Stimulated activated CD8-positive, alpha-beta memory T cell treated with anti-CD3 and anti-CD28 coated beads, Interleukin-4, amount 100 ng/mL, for 24 hours (primary cell): ENCODE results near the gene COL6A2.
"Not testable (repeated sequence)": the region's sequence is repeated elsewhere in the genome, so short reads cannot be mapped to it uniquely, and the experiment has no call there.

Experiments used
- DNase-seq: peaks from one replicate; pipeline ENCODE4 v3.0.0-alpha.2; 2020; ENCODE audit warnings: low read depth

The COL6A2 gene

DNA sequence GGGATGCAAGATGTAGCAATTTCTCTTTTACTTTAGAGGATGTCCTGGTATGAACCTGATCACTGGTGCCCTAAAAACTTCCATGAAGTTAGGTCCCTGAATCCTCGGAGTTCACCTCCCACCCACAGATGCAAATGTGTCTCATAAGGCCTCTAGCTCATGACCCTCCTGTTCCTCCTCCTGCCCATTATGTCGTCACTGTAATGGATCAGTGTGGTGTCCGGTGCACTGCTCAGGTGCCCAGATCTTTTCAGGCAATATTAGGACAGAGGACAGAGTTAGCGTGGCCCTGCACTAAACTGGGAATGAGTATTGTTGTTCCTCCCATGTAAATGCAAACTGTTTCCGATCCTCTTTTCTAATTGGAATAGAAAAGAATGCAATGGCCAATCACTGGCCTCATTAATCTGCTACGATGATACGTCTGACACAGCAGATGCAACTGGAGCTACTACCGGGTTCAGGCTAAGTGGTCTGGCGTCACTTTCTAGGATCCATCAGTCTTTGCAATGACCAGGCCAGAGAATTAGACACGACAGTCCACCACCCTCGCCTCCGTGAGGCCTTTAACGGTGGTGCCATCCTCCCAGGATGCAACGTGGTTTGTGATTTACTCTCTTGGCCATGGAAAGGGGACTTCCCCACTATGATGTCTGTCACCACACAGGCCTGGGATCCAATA is 3.4 kb upstream of the COL6A2 start:
- no peak for DNase-seq

DNA sequence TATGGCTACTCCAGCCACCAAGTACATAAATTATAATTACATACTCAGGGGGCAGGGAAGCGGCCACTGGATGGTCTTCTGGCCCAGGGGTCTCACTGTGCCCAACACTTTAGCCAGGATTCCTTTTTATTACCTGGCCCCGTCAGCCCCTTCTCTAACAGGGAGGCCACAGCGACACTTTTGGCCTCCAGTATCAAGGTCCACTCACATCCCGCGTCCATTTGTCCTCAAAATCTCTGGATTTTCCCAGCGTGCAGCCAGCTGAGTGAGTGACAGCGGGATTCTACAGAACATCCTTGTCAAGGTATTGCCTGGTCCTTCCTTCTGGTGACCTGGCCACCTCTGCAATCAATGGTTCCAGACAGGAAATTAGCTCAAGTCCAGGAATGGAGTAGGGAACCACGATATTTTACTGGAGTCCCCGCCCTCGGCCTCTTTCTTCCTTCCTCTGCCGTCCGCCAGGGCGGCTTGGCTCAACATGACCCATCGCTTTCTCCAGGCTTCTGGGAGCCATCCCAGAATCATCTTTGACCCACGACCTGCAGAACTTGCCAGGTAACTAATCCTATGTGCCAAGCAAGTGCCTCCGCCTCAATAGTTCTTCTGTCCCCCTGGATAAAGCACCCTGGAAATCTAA is 2.7 kb upstream of the COL6A2 start:
- no peak for DNase-seq

DNA sequence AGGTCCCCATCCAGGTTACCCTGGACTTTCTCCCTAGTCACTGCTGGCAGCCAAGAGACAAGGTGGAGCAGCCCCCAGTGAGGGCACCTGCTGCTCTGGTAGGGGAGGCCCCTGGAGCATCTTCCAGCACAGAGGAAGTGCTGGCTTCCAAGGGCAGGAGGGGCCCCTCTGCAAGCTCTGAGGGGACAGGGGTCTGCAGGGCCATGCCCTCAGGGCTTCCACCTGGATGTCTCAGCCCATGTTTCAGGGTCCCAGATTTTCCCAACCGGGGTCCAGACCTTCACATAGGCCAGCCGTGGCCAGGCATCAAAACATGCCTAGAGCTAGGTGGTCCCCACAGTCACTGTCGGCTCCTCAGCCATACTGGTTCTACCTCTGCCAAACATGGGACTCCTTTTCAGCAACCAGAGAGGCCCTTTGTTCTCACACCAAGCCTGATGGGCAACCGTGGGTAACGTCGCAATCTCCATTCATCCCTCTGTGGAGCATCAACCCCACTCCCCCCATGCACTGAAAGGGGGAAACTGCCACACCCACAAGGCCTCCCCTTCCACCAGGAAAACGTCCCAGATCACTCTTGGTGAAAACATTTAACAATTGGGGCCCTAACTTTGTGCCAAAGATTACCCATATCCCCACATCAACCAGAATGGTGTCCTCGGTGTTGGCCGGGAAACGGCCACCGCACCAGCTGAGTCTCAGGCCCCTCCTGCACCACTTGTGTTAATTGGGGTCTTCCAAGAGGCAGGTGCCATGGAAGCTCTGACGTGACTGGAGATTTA is 1.9 kb upstream of the COL6A2 start:
- DNase-seq, result no peak

DNA sequence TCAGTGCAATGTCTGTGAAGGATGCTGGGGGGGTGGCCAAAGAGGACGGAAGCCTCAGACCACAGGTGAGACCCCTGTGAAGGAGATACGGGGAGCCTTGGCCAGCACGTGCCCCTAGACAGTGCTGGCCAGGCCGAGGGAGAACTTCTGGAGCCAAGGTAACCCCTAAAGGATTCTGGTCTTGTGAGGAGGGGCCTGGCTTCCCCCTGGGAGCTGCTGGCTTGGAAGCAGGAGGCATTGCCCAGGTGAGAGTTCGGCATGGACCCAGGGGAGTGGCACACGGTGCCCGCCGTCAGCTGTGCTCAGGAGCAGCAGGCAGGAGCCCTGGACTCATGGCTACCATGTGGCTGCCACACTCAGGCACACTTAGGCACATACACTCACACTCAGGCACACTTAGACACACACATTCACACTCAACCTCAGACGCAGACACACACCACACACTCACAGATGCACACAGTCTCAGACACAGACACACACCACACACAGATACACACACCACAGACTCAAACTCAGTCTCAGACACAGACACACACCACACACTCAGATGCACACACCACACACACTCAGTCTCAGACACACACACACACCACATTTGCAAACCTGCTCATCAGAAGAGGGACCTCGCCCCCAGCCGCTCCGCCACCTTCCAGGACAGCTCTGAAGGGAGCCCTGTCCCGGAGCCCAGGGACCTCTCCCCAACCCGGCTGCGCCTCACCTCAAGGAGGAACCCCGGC is 1.1 kb upstream of the COL6A2 start:
- DNase-seq, result no peak

DNA sequence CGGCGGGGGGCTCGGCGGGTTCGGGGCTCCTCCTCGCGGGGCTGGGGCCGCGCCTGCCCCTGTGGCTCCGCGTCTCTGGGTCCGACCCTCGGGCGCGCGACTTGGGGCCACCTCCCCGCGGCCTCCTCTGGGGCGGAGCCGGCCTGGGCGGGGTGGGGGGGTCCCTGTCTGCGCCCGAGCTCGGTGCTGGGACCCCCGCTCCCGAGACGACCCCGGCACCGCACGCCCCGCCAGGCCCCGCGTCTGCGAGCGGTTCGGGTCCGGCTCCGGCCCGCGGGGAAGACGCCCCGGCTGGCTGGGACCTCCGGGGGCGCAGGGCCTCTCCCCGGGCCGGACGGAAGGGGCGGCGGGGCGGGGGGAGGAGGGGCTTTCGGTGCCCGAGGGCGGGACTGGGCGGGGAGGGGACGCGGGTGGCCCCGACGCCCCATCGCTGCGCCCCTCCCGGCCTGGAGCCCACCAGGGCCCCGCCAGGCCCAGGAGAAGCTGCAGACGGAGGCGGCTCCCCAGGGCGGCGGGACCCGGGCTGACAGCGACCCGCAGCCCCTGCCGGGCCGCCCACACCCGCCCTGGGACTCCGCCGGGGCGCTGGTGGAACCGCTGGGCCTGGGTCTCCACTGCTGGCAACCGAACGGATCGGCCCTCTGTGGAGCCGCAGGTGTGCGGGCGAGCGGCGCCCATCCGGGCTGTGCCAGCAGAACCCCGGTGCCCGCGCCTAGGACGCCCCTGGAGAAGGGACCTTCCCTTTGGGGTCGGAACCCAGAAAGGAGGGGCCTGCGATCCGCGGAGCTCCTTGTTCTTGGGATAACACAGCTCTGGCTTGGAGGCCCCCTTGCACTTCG is 610 bp downstream of the COL6A2 start:
- DNase-seq, result no peak

DNA sequence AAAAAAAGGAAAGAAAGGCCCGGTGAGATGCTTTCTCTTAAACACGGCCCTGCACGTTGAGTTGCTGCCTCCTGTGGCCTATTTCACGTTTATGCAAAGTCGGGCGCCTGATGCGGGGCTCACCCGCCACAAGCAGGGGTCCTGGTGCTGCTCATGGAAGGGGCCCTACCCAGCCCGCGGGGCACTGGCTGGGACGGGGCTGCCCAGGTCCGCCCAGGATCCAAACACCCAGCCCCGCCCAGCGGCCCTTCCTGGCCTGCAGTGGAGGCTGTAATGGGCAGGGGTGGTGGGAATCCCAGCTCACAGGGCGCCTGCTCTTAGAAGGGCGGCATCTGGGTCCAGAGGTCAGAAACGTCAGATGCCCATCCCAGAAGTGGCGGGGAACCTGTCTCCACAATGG is 1.6 kb downstream of the COL6A2 start:
- DNase-seq, result no peak

DNA sequence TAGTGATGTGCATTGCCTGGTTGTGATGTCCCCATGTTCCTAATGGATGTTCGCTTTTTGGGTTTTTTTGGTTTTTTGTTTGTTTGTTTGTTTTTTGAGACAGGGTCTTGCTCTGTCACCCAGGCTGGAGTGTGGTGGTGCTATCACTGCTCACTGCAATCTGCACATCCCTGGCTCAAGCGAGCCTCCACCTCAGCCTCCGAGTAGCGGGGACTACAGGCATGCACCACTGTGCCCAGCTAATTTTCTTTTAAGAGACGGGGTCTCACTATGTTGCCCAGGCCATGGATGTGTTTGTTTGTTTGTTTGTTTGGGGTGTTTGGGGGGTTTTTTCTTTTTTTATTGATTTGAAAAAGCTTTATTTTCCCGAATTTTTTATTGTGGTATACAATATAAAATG is 2.1 kb downstream of the COL6A2 start:
- no peak for DNase-seq

DNA sequence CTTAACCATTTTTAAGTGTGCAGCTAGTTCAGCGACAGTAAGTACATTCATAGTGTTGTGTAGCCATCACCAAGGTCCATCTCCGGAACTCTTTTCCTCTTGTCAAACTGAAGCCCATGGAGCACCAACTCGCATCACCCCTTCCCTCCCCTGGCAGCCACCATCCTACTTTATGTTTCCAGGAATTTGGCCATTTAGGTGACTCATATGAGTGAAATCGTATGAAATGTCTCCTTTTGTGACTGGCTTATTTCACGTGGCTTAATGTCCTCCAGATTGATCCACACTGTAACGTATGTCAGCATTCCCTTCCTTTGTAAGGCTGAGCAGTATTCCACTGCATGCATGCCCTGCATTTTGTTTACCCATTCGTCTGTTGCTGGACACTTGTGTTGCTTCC is 2.5 kb downstream of the COL6A2 start:
- DNase-seq, result no peak

DNA sequence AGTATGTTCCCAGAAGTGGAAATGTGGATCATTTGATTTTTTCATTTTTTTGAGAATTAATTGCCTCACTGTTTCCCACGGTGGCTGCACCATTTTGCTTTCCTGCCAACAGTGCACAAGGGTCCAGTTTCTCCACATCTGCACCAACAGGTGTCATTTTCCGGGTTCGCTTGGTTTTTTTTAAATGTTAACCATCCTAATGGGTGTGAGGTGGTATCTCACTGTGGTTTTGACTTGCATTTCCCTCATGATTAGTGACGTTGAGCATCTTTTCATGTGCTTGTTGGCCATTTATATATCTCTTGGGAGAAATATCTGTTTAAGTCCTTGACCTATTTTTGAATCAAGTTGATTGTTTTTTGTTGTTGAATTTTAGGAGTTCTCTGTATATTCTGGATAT is 3.0 kb downstream of the COL6A2 start:
- DNase-seq, result no peak

DNA sequence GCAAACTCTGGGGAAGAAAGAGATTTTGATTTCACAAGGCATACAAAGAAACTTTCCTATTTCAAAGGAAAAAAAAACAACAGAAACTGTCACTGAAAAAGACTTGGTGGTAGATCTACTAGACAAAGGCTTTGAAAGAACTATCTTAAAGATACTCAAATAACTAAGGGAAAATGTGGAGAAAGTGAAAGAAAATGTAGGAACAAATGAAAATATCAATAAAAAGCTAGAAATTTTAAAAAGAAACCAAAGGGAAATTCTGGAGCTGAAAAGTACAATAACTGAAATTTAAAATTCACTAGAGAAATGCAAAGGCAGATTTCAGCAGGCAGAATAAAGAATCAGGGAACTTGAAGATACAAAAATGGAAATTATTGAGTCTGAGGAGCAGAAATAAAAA is 6.2 kb downstream of the COL6A2 start:
- no peak for DNase-seq

DNA sequence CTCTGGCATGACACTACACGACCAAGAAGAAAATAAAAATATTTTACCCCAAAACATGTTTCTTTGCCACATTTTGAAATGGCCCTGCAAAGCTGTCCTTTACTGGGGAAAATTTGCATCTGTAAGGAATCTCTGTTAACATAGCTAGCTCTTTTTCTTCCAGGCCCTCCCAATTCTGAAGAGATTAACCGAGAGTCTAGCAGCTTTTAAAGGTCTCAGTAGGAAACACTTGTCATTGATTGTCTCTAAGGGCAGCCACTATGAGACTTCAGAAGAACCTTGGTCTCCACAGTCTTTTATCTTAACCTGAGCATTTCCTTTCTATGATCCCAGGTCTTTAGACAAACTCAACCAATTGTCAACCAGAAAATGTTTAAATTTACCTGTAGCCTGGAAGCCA is 9.5 kb downstream of the COL6A2 start:
- not testable (repeated sequence) for DNase-seq

DNA sequence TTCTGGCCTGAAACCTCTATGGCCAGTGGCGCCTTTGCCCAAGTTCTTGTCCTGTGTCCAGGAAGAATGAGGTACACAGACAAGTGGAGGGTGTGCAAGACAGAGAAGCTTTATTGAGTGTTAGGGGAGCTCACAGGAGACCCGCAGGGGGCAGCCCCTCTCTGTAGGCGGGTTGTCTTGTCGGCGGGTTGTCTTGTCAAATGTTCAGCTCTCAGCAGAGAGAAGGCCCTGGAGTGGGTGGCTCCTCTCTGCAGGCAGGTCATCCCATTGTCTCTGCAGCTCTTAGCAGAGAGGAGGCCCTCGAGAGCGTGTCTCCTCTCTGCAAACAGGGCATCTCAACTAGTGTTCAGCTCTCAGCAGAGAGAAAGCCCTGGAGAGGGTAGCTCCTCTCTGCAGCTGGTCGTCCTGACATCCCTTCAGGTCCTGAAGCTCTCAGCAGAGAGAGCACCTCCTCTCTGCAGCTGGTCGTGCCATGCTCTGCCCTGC is 11.0 kb downstream of the COL6A2 start:
- DNase-seq, result no peak

DNA sequence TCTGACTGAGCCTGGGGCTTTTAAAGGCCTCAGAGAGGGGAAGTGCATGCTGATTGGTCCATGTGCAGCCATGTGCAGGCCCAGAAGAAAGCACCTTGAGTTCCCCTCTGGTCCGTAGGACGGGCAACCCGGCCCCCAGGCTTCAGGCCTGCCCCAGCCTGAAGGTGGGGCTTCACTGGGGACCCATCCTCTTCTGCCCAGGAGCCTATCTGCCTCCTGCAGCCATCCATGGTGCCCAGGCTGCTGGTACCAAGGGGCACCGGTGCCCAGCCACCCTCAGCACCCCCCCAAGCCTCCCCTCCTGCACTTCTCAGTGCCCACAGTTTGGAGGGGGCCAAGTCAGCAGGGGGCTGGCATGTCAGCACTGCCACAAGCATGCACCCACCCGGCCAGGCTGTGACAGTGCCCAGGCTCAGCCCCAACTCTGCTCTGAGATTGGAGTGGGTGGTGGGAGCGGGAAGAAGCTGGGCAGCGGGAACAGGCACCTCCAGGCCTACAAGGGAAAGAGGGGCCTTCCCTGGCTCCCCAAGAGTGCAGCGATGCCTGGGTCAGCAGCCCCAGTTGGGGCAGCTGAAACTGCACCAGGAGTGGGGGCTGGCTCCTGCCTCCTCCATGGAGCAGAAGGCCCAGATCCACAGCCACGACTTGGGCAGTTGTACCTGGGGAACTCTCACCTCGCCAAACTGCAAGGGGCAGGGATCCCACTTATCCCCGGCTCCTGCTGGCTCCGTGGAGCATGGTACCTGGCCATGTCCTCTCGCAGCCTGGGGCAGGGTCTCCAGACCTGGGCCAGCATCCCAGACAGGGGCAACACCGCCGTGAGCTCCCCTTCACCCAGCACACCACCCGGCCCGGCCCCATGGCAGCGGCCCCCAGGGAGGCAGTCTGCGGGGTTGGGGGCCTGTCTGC is 11.7 kb downstream of the COL6A2 start:
- no peak for DNase-seq

DNA sequence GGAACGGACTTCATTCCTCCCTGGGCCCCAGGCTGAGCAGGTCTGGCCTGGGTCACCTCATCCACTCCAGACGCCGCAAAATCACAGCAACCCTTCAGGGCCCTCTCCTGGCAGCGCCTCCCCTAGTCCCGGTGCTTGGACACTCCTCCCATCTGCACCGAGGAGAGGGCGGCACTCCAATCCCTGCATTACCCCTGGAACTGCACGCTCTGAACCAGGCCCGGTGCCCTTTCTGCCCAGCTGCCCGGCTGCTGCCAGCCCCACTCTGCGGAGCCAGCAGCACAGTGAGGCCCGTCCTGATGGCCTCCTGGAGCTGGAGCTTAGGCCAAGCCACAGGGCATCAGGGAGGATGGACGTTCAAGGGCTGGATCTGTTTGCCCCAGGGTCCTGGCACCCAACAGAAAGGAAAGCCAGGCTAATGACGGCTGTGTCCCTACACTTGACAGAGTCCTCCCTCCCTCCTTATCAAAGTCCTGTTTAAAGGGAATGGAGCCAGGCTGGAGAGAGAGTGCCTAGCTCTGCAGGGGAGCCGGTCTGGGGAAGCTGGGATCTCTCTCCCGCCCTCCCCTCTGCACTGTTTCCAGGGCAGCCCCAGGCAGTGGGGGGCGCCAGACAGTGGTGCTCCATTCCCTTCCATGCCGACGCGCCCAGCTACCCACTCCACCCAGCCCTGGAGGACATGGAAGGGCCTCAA is 12.7 kb downstream of the COL6A2 start:
- no peak for DNase-seq

DNA sequence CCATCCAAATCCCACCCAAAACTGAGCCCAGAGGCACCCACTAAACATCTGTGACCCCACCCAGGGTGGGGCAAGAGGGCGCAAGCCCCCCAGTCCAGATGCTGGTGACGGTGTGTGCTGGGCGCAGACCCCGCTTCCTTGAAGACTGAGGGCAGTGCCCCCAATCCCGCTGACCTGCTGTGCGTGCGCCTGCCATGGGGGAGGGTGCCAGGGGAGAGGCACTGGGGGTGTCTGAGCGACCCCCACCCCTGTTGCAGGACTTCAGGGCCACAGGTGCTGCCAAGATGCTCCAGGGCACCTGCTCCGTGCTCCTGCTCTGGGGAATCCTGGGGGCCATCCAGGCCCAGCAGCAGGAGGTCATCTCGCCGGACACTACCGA is 13.3 kb downstream of the COL6A2 start:
- DNase-seq, result no peak

DNA sequence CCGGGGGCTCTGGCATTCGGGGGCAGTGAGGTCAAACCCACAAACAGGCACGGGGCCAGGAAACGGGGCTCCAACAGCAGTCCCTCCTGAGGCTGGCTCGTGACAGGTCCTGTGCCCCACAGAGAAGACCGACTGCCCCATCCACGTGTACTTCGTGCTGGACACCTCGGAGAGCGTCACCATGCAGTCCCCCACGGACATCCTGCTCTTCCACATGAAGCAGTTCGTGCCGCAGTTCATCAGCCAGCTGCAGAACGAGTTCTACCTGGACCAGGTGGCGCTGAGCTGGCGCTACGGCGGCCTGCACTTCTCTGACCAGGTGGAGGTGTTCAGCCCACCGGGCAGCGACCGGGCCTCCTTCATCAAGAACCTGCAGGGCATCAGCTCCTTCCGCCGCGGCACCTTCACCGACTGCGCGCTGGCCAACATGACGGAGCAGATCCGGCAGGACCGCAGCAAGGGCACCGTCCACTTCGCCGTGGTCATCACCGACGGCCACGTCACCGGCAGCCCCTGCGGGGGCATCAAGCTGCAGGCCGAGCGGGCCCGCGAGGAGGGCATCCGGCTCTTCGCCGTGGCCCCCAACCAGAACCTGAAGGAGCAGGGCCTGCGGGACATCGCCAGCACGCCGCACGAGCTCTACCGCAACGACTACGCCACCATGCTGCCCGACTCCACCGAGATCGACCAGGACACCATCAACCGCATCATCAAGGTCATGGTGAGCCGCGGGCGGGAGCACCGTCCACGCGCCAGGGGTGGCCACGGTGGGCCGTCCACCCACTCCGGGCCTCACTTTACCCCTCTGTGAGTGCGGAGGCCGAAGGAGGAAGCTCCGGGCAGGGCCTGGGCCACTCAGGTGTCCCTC is 14.2 kb downstream of the COL6A2 start:
- DNase-seq, result no peak

DNA sequence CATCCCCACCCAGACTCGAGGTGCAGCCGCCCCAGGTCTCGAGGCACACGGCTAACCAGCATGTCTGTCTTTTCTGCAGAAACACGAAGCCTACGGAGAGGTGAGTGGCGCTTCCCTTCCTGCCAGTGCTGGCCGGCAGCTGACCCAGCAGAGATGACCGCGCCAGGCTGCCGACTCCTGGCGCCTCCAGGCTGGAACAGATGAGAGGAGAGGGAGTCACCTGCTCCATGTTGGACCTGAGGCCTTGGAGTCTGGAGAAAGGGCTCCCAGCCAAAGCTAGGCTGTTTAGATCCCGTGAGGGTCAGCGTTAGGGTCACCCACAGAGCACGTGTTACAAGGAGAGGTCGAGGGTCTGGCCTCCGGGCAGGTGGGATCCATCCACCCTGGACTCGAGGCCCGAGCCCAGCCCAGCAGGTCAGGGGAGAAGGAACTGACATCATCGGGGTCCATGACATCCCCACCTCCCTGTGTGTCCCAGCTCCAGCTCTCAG is 14.9 kb downstream of the COL6A2 start:
- DNase-seq, result no peak

DNA sequence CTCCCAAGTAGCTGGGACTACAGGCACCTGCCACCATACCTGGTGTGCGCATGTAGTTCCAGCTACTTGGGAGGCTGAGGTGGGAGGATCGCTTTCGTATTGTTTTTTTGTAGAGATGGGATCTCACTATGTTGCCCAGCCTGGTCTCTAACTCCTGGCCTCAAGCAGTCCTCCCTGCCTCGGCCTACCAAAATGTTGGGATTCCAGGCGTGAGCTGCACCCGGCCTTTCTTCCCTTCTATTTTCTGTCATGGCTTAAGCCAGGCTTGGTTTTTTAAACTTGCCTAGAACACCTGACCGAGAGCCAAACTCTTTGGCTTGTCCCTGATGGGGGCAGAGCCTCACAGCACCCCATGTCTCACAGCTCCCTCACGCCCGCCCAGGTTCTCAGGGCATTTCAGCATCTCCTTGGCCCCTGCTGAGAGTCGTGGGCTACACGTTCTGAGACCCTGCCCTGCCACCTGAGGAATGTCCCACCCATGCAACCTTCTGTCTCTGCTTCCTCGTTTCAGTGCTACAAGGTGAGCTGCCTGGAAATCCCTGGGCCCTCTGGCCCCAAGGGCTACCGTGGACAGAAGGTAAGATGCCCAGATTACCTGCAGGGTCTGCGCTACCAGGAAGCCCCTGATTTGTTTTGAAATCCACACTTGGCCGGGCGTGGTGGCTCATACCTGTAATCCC is 15.7 kb downstream of the COL6A2 start:
- no peak for DNase-seq
